ENCODE data around the gene TRPM1. TPM values are rescaled to one million over a fixed set of nuclear protein-coding genes. Genes with fewer than 3 reads are reported as not detected.

Gene TRPM1
- total RNA-seq, 2 donors from 2014 or later: not detected

GRCh38 chr15:31047437-31047836 lies 54.1 kb downstream of the TRPM1 start:
- Histone ChIP-seq H3K27ac (no peak overlapping the region), H3K36me3 (no peaks in the 10 kb centered on the region), H3K9ac (ENCODE audit: low read depth in 2 of 2, low read length in 2 of 2) (no peak overlapping the region), H3K4me3 (no peak overlapping the region), H3K9me3 (no peaks in the 10 kb centered on the region), H3K27me3 (no peaks in the 10 kb centered on the region), H3K4me1 (no peaks in the 10 kb centered on the region)
- no peak for TF ChIP-seq CTCF (IDR thresholded peaks at IDR 0.05)
- intact Hi-C loops (cut with DNase I): no loop called here
- DNase-seq: no peak

- Histone ChIP-seq H3K36me3 (no peaks in the 10 kb centered on the region), H3K4me1 (no peaks in the 10 kb centered on the region), H3K9ac (ENCODE audit: low read depth in 2 of 2, low read length in 2 of 2) (no peak overlapping the region), H3K4me3 (no peak overlapping the region), H3K27me3 (no peaks in the 10 kb centered on the region), H3K9me3 (no peaks in the 10 kb centered on the region), H3K27ac (no peak overlapping the region)
- intact Hi-C loops (cut with DNase I): no loop called here
- no peak for DNase-seq
- no peak for TF ChIP-seq CTCF (IDR thresholded peaks at IDR 0.05)
These were observed 54.7 kb downstream of the TRPM1 start for GRCh38 chr15:31046759-31047359.

GRCh38 chr15:31045606-31046005 lies 55.9 kb downstream of the TRPM1 start:
- no peak overlapping the region for H3K9ac ChIP-seq (ENCODE audit: low read depth in 2 of 2, low read length in 2 of 2)
- no peaks in the 10 kb centered on the region for H3K36me3 ChIP-seq
- H3K4me1 ChIP-seq: no peaks in the 10 kb centered on the region
- TF ChIP-seq CTCF (IDR thresholded peaks at IDR 0.05): no peak
- no peak overlapping the region for H3K4me3 ChIP-seq
- DNase-seq: no peak
- no peak overlapping the region for H3K27ac ChIP-seq
- no peaks in the 10 kb centered on the region for H3K27me3 ChIP-seq
- no peaks in the 10 kb centered on the region for H3K9me3 ChIP-seq
- intact Hi-C loops (cut with DNase I): no loop called here

GRCh38 chr15:31042751-31043150 lies 58.8 kb downstream of the TRPM1 start:
- Histone ChIP-seq H3K9me3 (no peaks in the 10 kb centered on the region), H3K9ac (ENCODE audit: low read depth in 2 of 2, low read length in 2 of 2) (no peak overlapping the region), H3K36me3 (no peaks in the 10 kb centered on the region), H3K4me1 (no peaks in the 10 kb centered on the region), H3K27ac (no peak overlapping the region), H3K4me3 (no peak overlapping the region), H3K27me3 (no peaks in the 10 kb centered on the region)
- intact Hi-C loops (cut with DNase I): no loop called here
- TF ChIP-seq CTCF (IDR thresholded peaks at IDR 0.05): no peak
- no peak for DNase-seq

GRCh38 chr15:31041610-31042009 lies 59.9 kb downstream of the TRPM1 start:
- Histone ChIP-seq H3K36me3 (no peaks in the 10 kb centered on the region), H3K27ac (no peak overlapping the region)

More at GRCh38 chr15:31041610-31042009, 59.9 kb downstream of the TRPM1 start:
- intact Hi-C loops (cut with DNase I): no loop called here
- no peak overlapping the region for H3K9ac ChIP-seq (ENCODE audit: low read depth in 2 of 2, low read length in 2 of 2)
- H3K27me3 ChIP-seq: no peaks in the 10 kb centered on the region
- no peaks in the 10 kb centered on the region for H3K9me3 ChIP-seq
- no peak overlapping the region for H3K4me3 ChIP-seq
- TF ChIP-seq CTCF (IDR thresholded peaks at IDR 0.05): no peak
- no peak for DNase-seq
- no peaks in the 10 kb centered on the region for H3K4me1 ChIP-seq
